Measurements from ENCODE around the gene FGF12.

GRCh38 chr3:192121923-192122322, 605.4 kb downstream of the FGF12 start:
- no peak for TF ChIP-seq POLR2A (IDR thresholded peaks at IDR 0.05)
- TF ChIP-seq CTCF (IDR thresholded peaks at IDR 0.05 in 8 of 11, conservative IDR thresholded peaks at IDR 0.05 in 3 of 11) = no peak
- no peak for TF ChIP-seq POLR2AphosphoS5 (IDR thresholded peaks at IDR 0.05)
